Measurements from ENCODE around the gene RGS2. TPM values are rescaled to one million over a fixed set of nuclear protein-coding genes. Genes with fewer than 3 reads are reported as not detected.

RGS2 gene
- total RNA-seq, 4 donors from 2014 or later = 78.0 to 98.2 (median 91.4) TPM

- no peaks in the 10 kb centered on the region for H3K4me1 ChIP-seq
- TF ChIP-seq CTCF (IDR thresholded peaks at IDR 0.05) (no peak), POLR2A (IDR thresholded peaks at IDR 0.05) (no peak)
- no peak overlapping the region for H3K27ac ChIP-seq
- no peaks in the 10 kb centered on the region for H3K9me3 ChIP-seq
- no peaks in the 10 kb centered on the region for H3K36me3 ChIP-seq
- H3K27me3 ChIP-seq = no peaks in the 10 kb centered on the region
- H3K4me3 ChIP-seq = no peak overlapping the region
- DNase-seq = no peak
Measured at GRCh38 chr1:192775631-192776030, 33.2 kb upstream of the RGS2 start.

- Histone ChIP-seq H3K4me1 (no peaks in the 10 kb centered on the region), H3K9me3 (no peaks in the 10 kb centered on the region), H3K27me3 (no peaks in the 10 kb centered on the region), H3K4me3 (no peak overlapping the region), H3K27ac (no peak overlapping the region), H3K36me3 (no peaks in the 10 kb centered on the region)
- TF ChIP-seq CTCF (IDR thresholded peaks at IDR 0.05) (no peak), POLR2A (IDR thresholded peaks at IDR 0.05) (no peak)
- no peak for DNase-seq
Measured at GRCh38 chr1:192776206-192776605, 32.6 kb upstream of the RGS2 start.

DNA sequence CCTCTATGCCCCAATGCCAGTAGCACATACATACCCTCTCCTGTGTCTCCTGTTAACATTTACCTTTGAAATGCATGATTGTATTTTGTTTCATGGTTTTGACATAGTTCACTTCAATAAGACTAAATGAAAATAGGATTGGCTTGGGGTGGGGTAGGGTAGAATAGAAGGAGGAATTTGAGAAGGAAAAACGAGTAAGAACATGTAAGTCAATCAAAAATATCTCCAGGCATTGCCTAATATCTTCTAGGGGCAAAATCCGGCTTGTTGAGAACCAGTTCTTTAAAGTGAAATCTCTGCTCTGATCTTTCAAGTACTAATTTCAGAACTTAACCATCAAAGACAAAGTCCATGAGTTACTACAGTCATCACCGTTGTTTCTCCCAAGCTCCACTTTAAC is 31.8 kb upstream of the RGS2 start:
- no peaks in the 10 kb centered on the region for H3K27me3 ChIP-seq
- H3K9me3 ChIP-seq = no peaks in the 10 kb centered on the region
- TF ChIP-seq CTCF (IDR thresholded peaks at IDR 0.05) (no peak), POLR2A (IDR thresholded peaks at IDR 0.05) (no peak)
- H3K27ac ChIP-seq = no peak overlapping the region
- no peaks in the 10 kb centered on the region for H3K36me3 ChIP-seq
- no peaks in the 10 kb centered on the region for H3K4me1 ChIP-seq
- no peak for DNase-seq
- no peak overlapping the region for H3K4me3 ChIP-seq

DNA sequence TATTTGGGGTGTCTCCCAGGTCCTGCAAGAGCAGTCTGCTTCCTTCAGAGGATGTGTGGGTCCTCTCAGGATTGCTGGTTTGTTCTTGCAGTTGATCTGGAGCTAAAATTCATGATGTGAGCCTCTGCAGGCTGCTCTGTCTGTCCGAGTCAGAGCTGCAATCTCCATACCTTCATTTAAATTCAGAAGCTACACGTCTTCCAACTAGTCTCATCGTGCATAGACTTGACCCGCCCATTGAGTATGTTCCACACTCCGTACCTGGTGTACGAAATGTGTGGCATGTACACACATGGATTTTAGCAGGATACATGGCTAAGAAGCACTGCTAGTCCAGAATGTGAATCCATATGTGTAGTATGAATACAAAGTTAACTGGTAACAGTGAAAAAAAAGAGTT is 25.0 kb upstream of the RGS2 start:
- H3K4me1 ChIP-seq = no peaks in the 10 kb centered on the region
- H3K36me3 ChIP-seq = no peaks in the 10 kb centered on the region
- DNase-seq = no peak
- H3K27ac ChIP-seq = no peak overlapping the region
- H3K4me3 ChIP-seq = no peak overlapping the region
- no peaks in the 10 kb centered on the region for H3K9me3 ChIP-seq
- TF ChIP-seq POLR2A (IDR thresholded peaks at IDR 0.05) (no peak), CTCF (IDR thresholded peaks at IDR 0.05) (no peak)
- no peaks in the 10 kb centered on the region for H3K27me3 ChIP-seq

DNA sequence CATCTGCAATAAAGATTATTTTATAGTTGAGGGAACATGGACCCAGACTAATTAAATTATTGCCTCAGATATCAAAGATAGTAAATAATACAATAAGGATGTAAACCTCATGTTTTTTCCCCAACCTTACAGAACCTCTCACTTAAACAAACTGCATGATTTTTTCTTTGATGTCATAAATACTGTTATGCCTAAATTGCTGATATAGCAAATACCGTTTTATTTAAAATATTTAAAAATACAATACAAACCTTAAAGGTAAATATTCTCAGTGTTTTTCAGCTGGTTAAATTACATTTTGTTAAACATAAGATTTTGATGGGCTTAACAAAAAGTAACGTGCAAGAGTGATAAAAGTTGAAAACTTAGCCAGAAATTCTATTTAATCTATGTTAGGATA is 24.4 kb upstream of the RGS2 start:
- H3K27me3 ChIP-seq = no peaks in the 10 kb centered on the region
- DNase-seq = no peak
- no peaks in the 10 kb centered on the region for H3K4me1 ChIP-seq
- no peak for TF ChIP-seq POLR2A (IDR thresholded peaks at IDR 0.05)
- no peak for TF ChIP-seq CTCF (IDR thresholded peaks at IDR 0.05)
- no peaks in the 10 kb centered on the region for H3K36me3 ChIP-seq
- H3K9me3 ChIP-seq = no peaks in the 10 kb centered on the region
- no peak overlapping the region for H3K27ac ChIP-seq
- H3K4me3 ChIP-seq = no peak overlapping the region

DNA sequence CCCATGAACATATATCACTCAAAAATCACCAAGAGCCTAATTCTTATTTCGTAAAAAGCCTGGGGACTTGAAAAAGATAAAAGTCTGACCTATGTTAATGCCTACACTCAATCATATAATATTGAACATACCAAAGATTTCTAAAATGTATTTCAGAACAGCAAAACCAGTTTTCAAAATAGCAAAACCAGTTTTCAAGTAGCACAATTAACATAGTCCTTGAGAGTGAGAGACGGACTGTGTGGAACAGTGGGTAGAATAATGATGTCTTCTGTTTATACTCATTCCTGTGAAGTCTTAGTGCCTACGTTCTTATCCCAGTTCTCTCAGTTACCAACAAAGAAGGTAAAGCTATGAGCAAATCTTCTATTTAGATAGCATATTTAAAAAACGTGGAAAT is 22.3 kb upstream of the RGS2 start:
- no peak for DNase-seq
- no peaks in the 10 kb centered on the region for H3K9me3 ChIP-seq
- H3K4me3 ChIP-seq = no peak overlapping the region
- no peaks in the 10 kb centered on the region for H3K27me3 ChIP-seq
- H3K27ac ChIP-seq = no peak overlapping the region
- H3K36me3 ChIP-seq = no peaks in the 10 kb centered on the region
- no peaks in the 10 kb centered on the region for H3K4me1 ChIP-seq
- TF ChIP-seq POLR2A (IDR thresholded peaks at IDR 0.05) = no peak
- TF ChIP-seq CTCF (IDR thresholded peaks at IDR 0.05) = no peak
